ENCODE measurements around the gene CYTH4.

CYTH4 gene

GRCh38 chr22:37354670-37355069 lies 72.4 kb downstream of the CYTH4 start:
- H3K27me3 ChIP-seq (replicated peaks in 2 of 5; ENCODE audit: control insufficient read depth in 4 of 5, insufficient read depth in 5 of 5, low read length in 4 of 5), result peaks cover 0 to 3% (median 0%) of the 10 kb centered on the region in 5 experiments
- H3K27ac ChIP-seq (ENCODE audit: insufficient read depth in 1 of 2, low read depth in 1 of 2, low read length in 2 of 2, poor library complexity in 1 of 2, severe bottlenecking in 2 of 2), result no peak overlapping the region
- 100% methylated on average over 4 of the region's 5 CpGs for WGBS (ENCODE audit: insufficient coverage)
- no peak for DNase-seq
- ChIA-PET POLR2A (no interaction called here), CTCF (no interaction called here)
- no peak overlapping the region for H3K4me3 ChIP-seq (ENCODE audit: control insufficient read depth in 1 of 7, extremely low read depth in 1 of 7, insufficient read depth in 4 of 7, low read depth in 2 of 7, low read length in 6 of 7)
- no peaks in the 10 kb centered on the region for H3K36me3 ChIP-seq (ENCODE audit: control insufficient read depth in 4 of 4, insufficient read depth in 4 of 4, low read length in 3 of 4)
- H3K4me1 ChIP-seq (ENCODE audit: control extremely low read depth in 1 of 4, control insufficient read depth in 4 of 4, insufficient read depth in 4 of 4, low read length in 3 of 4), result peaks cover 0 to 4% (median 0%) of the 10 kb centered on the region in 4 experiments
- no peaks in the 10 kb centered on the region for H3K9me3 ChIP-seq (ENCODE audit: control extremely low read depth in 1 of 5, control insufficient read depth in 4 of 5, insufficient read depth in 2 of 5, low read depth in 1 of 5, low read length in 4 of 5)

- WGBS (ENCODE audit: insufficient coverage), result 95% methylated on average over 14 of the region's 14 CpGs
- peaks cover 0 to 8% (median 0%) of the 10 kb centered on the region in 4 experiments for H3K4me1 ChIP-seq (ENCODE audit: control extremely low read depth in 1 of 4, control insufficient read depth in 4 of 4, insufficient read depth in 4 of 4, low read length in 3 of 4)
- DNase-seq, result no peak
Measured at GRCh38 chr22:37355174-37355573, 72.9 kb downstream of the CYTH4 start.

GRCh38 chr22:37356922-37357321 lies 74.6 kb downstream of the CYTH4 start:
- WGBS (ENCODE audit: insufficient coverage), result 95% methylated on average over 8 of the region's 8 CpGs
- peaks cover 0 to 3% (median 0%) of the 10 kb centered on the region in 5 experiments for H3K27me3 ChIP-seq (replicated peaks in 2 of 5; ENCODE audit: control insufficient read depth in 4 of 5, insufficient read depth in 5 of 5, low read length in 4 of 5)
- no peaks in the 10 kb centered on the region for H3K9me3 ChIP-seq (ENCODE audit: control extremely low read depth in 1 of 5, control insufficient read depth in 4 of 5, insufficient read depth in 2 of 5, low read depth in 1 of 5, low read length in 4 of 5)
- POLR2A ChIA-PET, result no interaction called here
- no peak overlapping the region for H3K4me3 ChIP-seq (ENCODE audit: control insufficient read depth in 1 of 7, extremely low read depth in 1 of 7, insufficient read depth in 4 of 7, low read depth in 2 of 7, low read length in 6 of 7)
- no peak for DNase-seq
- no peak overlapping the region for H3K27ac ChIP-seq (ENCODE audit: insufficient read depth in 1 of 2, low read depth in 1 of 2, low read length in 2 of 2, poor library complexity in 1 of 2, severe bottlenecking in 2 of 2)
- CTCF ChIA-PET, result interaction anchor here (0.8 to 1.2 kb wide), 2 partner anchors 39 to 72 kb away, joined by 3 to 5 read pairs; no protein-coding TSS in a partner anchor
- peaks cover 0 to 24% (median 4%) of the 10 kb centered on the region in 4 experiments for H3K4me1 ChIP-seq (ENCODE audit: control extremely low read depth in 1 of 4, control insufficient read depth in 4 of 4, insufficient read depth in 4 of 4, low read length in 3 of 4)
- no peaks in the 10 kb centered on the region for H3K36me3 ChIP-seq (ENCODE audit: control insufficient read depth in 4 of 4, insufficient read depth in 4 of 4, low read length in 3 of 4)

More at GRCh38 chr22:37355174-37355573, 72.9 kb downstream of the CYTH4 start:
- Histone ChIP-seq H3K27me3 (replicated peaks in 2 of 5; ENCODE audit: control insufficient read depth in 4 of 5, insufficient read depth in 5 of 5, low read length in 4 of 5) (peaks cover 0 to 3% (median 0%) of the 10 kb centered on the region in 5 experiments), H3K4me3 (ENCODE audit: control insufficient read depth in 1 of 7, extremely low read depth in 1 of 7, insufficient read depth in 4 of 7, low read depth in 2 of 7, low read length in 6 of 7) (no peak overlapping the region), H3K9me3 (ENCODE audit: control extremely low read depth in 1 of 5, control insufficient read depth in 4 of 5, insufficient read depth in 2 of 5, low read depth in 1 of 5, low read length in 4 of 5) (no peaks in the 10 kb centered on the region), H3K27ac (ENCODE audit: insufficient read depth in 1 of 2, low read depth in 1 of 2, low read length in 2 of 2, poor library complexity in 1 of 2, severe bottlenecking in 2 of 2) (no peak overlapping the region), H3K36me3 (ENCODE audit: control insufficient read depth in 4 of 4, insufficient read depth in 4 of 4, low read length in 3 of 4) (no peaks in the 10 kb centered on the region)
- POLR2A ChIA-PET, result no interaction called here
- CTCF ChIA-PET, result no interaction called here

- no peaks in the 10 kb centered on the region for H3K9me3 ChIP-seq (ENCODE audit: control extremely low read depth in 1 of 5, control insufficient read depth in 4 of 5, insufficient read depth in 2 of 5, low read depth in 1 of 5, low read length in 4 of 5)
- H3K4me1 ChIP-seq (ENCODE audit: control extremely low read depth in 1 of 4, control insufficient read depth in 4 of 4, insufficient read depth in 4 of 4, low read length in 3 of 4), result peaks cover 0 to 26% (median 4%) of the 10 kb centered on the region in 4 experiments
- DNase-seq, result no peak
- no peak overlapping the region for H3K4me3 ChIP-seq (ENCODE audit: control insufficient read depth in 1 of 7, extremely low read depth in 1 of 7, insufficient read depth in 4 of 7, low read depth in 2 of 7, low read length in 6 of 7)
- ChIA-PET CTCF (interaction anchor here (0.8 to 1.2 kb wide), 2 partner anchors 40 to 71 kb away, joined by 3 to 5 read pairs; no protein-coding TSS in a partner anchor), POLR2A (no interaction called here)
- H3K27me3 ChIP-seq (replicated peaks in 2 of 5; ENCODE audit: control insufficient read depth in 4 of 5, insufficient read depth in 5 of 5, low read length in 4 of 5), result peaks cover 0 to 3% (median 0%) of the 10 kb centered on the region in 5 experiments
- no peak overlapping the region for H3K27ac ChIP-seq (ENCODE audit: insufficient read depth in 1 of 2, low read depth in 1 of 2, low read length in 2 of 2, poor library complexity in 1 of 2, severe bottlenecking in 2 of 2)
- WGBS (ENCODE audit: insufficient coverage), result 89% methylated on average over 9 of the region's 10 CpGs
- no peaks in the 10 kb centered on the region for H3K36me3 ChIP-seq (ENCODE audit: control insufficient read depth in 4 of 4, insufficient read depth in 4 of 4, low read length in 3 of 4)
Measured at GRCh38 chr22:37357446-37358075, 75.3 kb downstream of the CYTH4 start.

GRCh38 chr22:37358386-37358785 lies 76.1 kb downstream of the CYTH4 start:
- 95% methylated on average over 11 of the region's 11 CpGs for WGBS (ENCODE audit: insufficient coverage)
- Histone ChIP-seq H3K4me1 (ENCODE audit: control extremely low read depth in 1 of 4, control insufficient read depth in 4 of 4, insufficient read depth in 4 of 4, low read length in 3 of 4) (peaks cover 0 to 26% (median 4%) of the 10 kb centered on the region in 4 experiments), H3K36me3 (ENCODE audit: control insufficient read depth in 4 of 4, insufficient read depth in 4 of 4, low read length in 3 of 4) (no peaks in the 10 kb centered on the region), H3K27me3 (replicated peaks in 2 of 5; ENCODE audit: control insufficient read depth in 4 of 5, insufficient read depth in 5 of 5, low read length in 4 of 5) (peaks cover 0 to 3% (median 0%) of the 10 kb centered on the region in 5 experiments), H3K27ac (ENCODE audit: insufficient read depth in 1 of 2, low read depth in 1 of 2, low read length in 2 of 2, poor library complexity in 1 of 2, severe bottlenecking in 2 of 2) (no peak overlapping the region), H3K9me3 (ENCODE audit: control extremely low read depth in 1 of 5, control insufficient read depth in 4 of 5, insufficient read depth in 2 of 5, low read depth in 1 of 5, low read length in 4 of 5) (no peaks in the 10 kb centered on the region), H3K4me3 (ENCODE audit: control insufficient read depth in 1 of 7, extremely low read depth in 1 of 7, insufficient read depth in 4 of 7, low read depth in 2 of 7, low read length in 6 of 7) (no peak overlapping the region)
- ChIA-PET POLR2A (no interaction called here), CTCF (no interaction called here)
- DNase-seq, result no peak

- ChIA-PET POLR2A (no interaction called here), CTCF (interaction anchor here (1.2 kb wide), 1 partner anchor 9 kb away, joined by 3 read pairs; no protein-coding TSS in a partner anchor)
- H3K27me3 ChIP-seq (replicated peaks in 2 of 5; ENCODE audit: control insufficient read depth in 4 of 5, insufficient read depth in 5 of 5, low read length in 4 of 5), result no peaks in the 10 kb centered on the region
- H3K36me3 ChIP-seq (ENCODE audit: control insufficient read depth in 4 of 4, insufficient read depth in 4 of 4, low read length in 3 of 4), result no peaks in the 10 kb centered on the region
- 80% methylated on average over 7 of the region's 8 CpGs for WGBS (ENCODE audit: insufficient coverage)
- no peak overlapping the region for H3K4me3 ChIP-seq (ENCODE audit: control insufficient read depth in 1 of 7, extremely low read depth in 1 of 7, insufficient read depth in 4 of 7, low read depth in 2 of 7, low read length in 6 of 7)
- H3K4me1 ChIP-seq (ENCODE audit: control extremely low read depth in 1 of 4, control insufficient read depth in 4 of 4, insufficient read depth in 4 of 4, low read length in 3 of 4), result peaks cover 0 to 26% (median 4%) of the 10 kb centered on the region in 4 experiments
- no peak overlapping the region for H3K27ac ChIP-seq (ENCODE audit: insufficient read depth in 1 of 2, low read depth in 1 of 2, low read length in 2 of 2, poor library complexity in 1 of 2, severe bottlenecking in 2 of 2)
- no peaks in the 10 kb centered on the region for H3K9me3 ChIP-seq (ENCODE audit: control extremely low read depth in 1 of 5, control insufficient read depth in 4 of 5, insufficient read depth in 2 of 5, low read depth in 1 of 5, low read length in 4 of 5)
- DNase-seq, result no peak
Measured at GRCh38 chr22:37358917-37359316, 76.6 kb downstream of the CYTH4 start.

- POLR2A ChIA-PET, result no interaction called here
- CTCF ChIA-PET, result interaction anchor here (0.7 kb wide), 1 partner anchor 102 kb away, joined by 3 read pairs; no protein-coding TSS in a partner anchor
Measured at GRCh38 chr22:37362621-37363020, 80.3 kb downstream of the CYTH4 start.

More at GRCh38 chr22:37362621-37363020, 80.3 kb downstream of the CYTH4 start:
- H3K9me3 ChIP-seq (ENCODE audit: control extremely low read depth in 1 of 5, control insufficient read depth in 4 of 5, insufficient read depth in 2 of 5, low read depth in 1 of 5, low read length in 4 of 5), result no peaks in the 10 kb centered on the region
- H3K4me3 ChIP-seq (ENCODE audit: control insufficient read depth in 1 of 7, extremely low read depth in 1 of 7, insufficient read depth in 4 of 7, low read depth in 2 of 7, low read length in 6 of 7), result no peak overlapping the region
- no peak for DNase-seq
- peaks cover 0 to 50% (median 7%) of the 10 kb centered on the region in 4 experiments for H3K4me1 ChIP-seq (ENCODE audit: control extremely low read depth in 1 of 4, control insufficient read depth in 4 of 4, insufficient read depth in 4 of 4, low read length in 3 of 4)
- H3K27me3 ChIP-seq (replicated peaks in 2 of 5; ENCODE audit: control insufficient read depth in 4 of 5, insufficient read depth in 5 of 5, low read length in 4 of 5), result no peaks in the 10 kb centered on the region
- no peaks in the 10 kb centered on the region for H3K36me3 ChIP-seq (ENCODE audit: control insufficient read depth in 4 of 4, insufficient read depth in 4 of 4, low read length in 3 of 4)
- H3K27ac ChIP-seq (ENCODE audit: insufficient read depth in 1 of 2, low read depth in 1 of 2, low read length in 2 of 2, poor library complexity in 1 of 2, severe bottlenecking in 2 of 2), result no peak overlapping the region
- 97% methylated on average over 3 of the region's 3 CpGs for WGBS (ENCODE audit: insufficient coverage)
